GDM1 (cell line): Measurements from ENCODE around the gene CTU2.

Source experiments
- DNase-seq: peaks from one replicate; lab custom pipeline; 2025; lab: John Stamatoyannopoulos, UW

CTU2 gene

DNA sequence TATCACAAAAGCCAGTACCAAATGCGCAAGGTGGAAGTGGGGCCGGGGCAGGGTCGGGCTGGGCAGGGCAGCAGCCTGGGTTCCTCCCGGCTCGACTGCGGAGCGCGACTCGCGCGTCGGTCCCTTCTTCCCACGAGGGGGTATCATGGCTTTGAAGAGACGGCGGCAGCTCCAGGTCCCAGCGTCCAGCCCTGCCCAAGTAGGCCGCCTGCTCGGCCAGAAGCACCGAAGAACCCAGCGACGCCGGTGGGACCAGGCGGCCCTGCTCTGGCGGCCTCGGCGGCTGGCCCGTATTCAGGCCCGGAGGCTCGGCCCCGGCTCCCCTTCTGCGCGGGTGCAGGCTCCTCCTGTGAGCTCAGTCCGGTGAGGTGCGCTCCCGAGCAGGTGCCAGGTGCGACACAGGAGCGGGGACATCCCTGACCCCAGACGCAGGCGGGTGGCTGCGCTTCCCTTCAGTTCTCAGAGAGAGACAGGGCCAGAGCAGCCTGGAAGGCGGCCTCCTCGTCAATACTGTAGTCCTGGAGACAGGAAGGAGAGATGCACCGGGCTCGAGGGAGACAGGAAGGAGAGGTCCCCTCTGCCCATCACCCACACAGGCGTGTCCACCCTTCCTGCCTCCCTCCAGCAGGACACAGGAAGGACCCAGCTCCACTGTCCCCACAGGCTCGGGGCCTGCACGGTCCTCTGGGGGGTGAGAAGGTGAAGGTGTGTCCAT, 9.0 kb upstream of the CTU2 start:
- no peak for DNase-seq

DNA sequence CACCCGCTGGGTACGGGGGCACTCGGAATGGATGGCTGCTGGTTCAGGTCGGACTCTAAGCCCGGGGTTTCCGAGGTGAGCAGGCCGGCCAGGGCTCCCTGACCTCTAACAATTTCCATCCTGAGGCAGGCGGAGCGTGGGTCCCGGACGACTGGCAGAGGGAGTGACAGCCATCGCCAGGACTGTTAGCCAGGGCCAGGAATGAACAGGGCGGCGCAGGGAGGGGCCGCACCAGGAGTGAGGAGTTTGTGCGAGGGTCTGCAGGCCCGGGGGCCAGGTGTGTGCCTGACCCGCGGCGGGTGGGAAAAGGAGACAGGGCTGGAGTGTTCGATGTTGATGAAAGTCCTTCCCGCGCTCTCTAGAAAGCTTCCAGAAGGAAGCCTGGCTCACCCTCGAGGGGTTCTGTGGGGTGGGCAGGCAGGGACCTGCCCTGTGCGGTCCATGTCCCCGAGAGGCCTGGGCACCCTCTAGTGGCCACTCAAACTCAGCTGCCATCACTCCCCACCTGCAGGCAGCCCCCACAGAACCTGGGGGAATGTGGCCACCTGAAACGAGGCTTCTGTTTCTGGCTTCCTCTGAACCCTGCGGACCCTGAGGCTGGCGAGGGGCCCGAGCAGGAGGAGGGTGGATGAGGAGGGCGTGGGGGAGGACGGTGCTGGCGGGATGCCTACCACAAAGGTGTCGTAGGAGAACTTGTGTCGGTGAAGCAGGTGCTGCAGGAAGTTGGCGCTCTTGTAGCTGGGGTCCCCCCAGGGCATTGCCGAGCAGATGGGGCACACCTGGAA, 8.3 kb upstream of the CTU2 start:
- no peak for DNase-seq

DNA sequence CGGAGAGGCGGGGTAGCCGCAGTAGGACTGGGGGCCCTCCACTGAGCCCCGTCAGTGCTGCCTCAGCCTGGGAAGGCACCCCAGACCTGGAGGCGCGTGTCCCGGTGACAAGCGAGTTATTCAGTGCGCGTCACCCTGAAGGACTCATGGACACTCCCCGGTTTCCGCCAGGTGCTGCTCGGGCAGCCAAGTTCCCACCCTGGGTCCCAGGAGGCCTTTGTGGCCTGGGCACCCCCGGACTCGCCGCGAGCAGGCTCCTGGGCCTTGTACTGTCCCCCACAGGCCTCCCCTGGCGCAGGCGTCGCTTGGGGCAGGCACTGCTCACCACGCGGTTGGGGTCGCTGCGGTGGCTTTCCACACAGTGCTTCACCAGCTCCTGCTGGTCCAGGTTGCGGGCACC, 7.7 kb upstream of the CTU2 start:
- no peak for DNase-seq

DNA sequence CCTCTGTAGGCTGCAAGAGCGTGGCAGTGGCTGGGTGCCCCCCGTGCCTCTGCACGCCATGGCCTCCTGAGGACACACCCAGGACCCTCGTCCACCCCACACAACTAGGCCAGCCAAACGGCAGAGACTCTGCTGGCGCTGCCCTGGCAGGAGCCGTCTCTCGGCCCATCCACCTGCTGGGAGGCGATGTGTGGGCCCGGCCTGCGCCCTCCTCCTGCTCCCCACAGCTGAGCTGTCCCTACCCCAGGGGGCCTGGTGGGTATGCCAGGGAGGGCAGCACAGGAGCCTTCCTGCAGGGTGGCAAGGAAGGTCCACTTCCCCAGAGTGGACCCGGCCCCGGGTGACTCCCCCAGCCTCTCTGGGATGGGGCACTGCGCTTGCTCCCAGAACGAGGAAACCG, 7.1 kb upstream of the CTU2 start:
- DNase-seq, result no peak

DNA sequence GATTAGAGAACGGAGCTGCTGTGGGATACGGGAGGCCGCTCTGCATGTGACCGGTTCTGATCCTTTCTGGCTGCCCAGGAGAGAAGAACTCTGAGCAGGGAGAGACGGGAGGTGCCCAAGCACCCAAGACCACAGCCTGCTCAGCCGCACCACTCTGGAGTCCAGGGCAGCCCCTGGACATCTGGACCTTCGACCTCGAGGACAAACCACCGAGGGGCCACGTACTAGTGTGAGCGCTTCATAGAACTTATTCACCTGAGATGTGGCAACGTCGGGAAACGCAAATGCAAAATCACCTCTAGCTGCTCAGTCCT, 6.0 kb upstream of the CTU2 start:
- no peak for DNase-seq

DNA sequence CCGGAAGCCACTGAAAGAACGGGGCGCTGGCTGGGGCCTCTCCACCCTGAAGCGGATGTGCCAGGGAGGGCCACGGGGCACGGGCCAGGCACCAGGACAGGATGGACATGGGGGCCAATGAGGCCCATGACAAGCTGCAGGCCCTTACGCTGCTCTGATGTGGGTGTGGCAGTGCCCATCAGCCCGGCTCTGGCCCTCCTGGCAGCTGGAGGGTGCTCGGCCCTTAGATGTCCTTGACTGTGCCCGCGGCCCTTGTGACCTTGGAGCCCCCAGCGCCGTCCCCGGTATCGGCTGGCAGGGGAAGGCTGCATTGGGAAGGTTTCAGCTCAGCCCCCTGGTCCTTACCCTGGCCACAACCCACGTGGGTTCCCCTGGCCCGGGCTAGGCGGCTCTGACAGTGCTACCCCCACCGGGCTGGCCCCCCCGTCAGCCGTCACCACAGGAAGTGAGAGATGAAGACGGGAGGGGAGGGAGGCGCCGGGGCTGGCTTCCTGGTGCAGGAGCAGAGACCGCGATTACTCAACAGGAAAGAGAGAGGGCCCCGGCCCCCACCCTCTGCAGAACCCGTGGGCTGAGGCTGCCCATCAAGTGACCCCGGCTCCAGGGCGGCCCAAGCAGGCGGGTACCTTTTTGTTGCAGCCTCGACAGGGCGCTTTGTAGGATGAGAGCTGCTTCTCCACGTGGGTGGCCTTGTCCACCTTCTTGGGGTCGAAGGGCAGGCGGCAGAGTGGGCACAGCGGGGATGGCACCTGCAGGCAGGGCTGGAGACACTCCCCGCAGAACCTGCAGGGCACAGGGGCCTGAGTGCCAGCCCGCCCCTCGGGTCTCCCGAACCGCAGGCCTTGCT, 5.4 kb upstream of the CTU2 start:
- DNase-seq, result peak; percentile 96

DNA sequence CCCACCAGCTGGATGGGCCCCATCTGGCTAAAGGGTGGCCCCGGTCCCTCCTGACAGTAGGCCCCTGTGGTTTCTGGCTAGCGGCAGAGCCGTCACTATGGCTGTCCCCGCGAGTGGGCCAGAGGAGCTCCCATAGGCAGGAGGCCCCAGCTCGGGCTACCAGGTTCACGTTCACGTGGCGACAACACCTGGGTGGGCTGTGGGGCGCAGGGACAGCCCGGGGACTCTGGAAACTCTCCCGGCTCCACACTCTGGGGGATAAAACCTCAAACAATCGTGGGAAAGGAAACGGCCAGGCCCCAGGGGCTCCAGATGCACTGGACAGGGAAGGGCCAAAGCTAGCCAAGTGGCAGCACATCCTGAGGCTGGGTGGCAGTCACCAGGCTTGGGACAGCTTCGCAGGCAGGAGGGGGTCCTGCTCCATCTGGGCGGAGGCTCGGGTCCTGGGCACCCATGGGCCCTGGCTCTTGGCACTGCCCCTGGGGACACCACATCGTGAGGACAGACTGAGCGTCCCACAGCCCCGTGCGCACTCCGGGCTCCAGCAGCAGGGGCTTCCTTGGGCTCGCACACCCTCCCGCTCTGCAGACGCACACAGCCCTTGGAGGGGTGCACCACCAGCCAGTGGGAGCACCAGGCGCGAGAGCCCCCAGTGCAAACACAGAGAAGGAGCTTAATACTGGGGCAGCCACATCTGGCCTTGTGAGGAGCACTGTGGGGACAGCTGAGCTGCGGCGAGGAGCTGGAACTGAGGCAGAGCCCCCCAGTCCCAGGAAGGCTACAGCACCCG, 4.5 kb upstream of the CTU2 start:
- DNase-seq, result no peak

DNA sequence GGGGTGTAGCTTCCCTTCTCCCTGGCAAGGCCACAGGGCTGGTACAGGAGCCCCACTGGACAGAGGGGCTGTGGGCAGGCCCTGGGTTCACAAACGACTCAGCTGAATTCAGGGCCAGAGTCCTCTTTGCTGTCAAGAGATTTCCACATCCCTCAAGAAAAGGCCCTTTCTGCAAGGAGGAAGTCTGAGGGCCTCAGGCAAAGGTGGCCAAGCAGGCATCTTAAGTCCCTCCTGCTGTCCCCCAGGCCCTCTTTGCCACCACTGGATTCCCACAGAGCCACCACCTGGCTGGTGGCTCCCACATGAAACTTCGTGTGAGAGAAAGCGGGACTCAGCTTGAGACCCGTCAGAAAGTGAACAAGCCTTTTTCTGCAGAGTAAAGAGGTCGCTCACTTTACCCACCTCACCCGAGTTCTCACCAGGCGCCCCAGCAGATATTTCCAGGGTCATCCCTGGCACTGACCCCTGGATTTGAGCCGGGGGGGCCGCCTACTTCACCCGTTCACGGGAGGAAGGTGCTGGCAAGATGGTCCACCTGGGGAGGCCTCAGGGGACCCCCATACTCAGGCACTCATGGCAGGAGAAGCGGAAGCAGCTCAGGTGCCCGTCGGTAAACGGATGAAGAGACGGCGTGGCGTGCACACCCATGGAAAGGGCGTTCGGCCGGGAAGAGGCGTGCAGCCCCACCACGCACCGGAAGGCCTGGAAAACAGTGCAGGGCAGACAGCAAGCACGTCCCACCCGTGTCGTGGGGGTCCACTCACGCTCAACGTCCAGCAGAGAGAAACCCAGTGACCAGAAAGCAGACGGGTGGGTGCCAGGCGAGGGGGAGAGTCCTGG, 3.7 kb upstream of the CTU2 start:
- DNase-seq, result no peak

DNA sequence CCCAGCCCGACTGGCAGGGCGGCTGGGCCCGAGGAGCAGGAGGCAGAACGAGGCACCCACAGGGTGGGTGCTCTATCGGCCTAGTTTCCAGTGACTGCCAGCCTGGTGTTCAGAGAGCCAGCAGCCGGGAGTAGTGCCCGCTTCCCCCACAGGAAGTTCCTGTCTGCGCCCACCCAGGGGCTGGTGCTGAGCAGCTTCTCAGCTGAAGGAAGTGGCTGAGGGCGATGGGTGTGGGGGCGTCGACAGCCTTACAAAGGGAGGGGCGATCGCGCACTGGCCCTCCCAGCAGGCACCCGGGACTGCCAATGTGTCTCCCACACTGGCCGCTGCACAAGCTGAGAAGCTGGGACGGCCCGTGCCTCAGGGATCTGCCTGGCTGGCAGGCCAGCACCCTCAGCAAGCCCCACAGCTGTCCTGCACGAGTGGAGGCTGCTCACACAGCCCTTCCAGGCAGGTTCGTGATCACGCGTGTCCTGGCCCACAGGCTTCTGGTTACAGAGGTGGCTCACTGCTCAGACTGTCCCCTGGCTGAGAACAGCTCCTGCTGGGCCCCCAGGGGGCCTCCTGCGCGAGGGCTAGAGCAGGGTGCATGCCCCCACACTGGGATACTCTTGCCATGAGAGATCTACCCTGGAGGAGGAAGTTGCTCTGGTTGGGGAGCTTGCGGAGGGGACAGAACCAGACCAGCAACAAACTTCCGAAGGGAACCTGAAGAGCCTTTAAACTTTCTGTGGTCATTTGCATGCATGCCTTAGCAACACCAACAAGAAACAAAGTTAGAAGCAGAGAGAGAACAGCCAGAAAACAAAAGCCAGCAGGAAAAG, 2.6 kb upstream of the CTU2 start:
- DNase-seq, result peak; percentile 89

DNA sequence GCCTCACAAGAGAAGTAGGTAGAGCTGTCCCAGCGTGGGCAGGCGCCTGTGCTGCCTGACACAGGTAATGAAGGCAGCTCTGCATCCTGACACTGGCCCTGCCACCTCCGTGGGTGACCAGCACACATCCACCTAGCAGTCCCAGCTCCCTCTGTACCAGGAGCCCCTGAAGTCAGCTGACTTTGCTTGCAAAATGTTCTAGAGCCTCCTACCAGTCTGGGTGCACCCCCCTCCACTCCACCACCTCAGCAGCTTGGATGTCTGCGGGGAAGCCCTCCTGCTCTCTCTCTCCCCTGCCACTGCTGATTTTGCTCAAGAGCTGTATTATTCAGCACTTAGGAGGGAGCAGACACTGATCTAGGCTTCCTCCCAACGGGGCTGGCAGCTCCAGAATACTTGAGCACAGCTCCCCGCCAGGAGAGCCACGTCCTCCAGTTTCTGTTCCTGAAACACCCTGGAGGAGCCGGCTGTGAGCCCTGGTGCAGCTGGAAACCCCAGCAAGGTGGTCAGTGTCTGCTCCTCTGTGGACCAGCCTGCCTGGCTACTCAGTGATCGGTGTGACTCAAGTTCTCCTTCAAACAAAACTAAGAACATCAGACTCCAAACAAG, 1.1 kb upstream of the CTU2 start:
- DNase-seq, result no peak

DNA sequence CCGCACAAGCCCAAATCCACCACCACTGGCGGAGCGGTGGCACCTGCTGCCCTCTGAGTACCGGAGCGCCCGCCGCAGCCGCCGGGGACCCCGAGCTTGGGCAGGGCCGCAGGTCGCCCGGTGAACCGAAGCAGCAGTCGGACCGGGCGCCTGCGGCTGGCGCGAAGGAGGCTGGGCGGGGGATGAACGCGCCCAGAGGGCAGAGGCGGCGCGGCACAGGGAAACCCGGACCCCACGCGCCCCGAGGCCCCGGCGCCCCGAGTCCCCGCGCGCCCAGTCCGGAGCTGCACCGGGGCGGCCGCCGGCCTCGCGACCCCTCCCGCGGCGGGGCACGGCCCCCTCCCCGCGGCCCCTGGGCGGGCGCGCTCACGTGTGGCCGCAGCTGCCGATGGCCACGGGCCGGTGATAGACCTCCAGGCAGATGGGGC, 488 bp upstream of the CTU2 start:
- no peak for DNase-seq

DNA sequence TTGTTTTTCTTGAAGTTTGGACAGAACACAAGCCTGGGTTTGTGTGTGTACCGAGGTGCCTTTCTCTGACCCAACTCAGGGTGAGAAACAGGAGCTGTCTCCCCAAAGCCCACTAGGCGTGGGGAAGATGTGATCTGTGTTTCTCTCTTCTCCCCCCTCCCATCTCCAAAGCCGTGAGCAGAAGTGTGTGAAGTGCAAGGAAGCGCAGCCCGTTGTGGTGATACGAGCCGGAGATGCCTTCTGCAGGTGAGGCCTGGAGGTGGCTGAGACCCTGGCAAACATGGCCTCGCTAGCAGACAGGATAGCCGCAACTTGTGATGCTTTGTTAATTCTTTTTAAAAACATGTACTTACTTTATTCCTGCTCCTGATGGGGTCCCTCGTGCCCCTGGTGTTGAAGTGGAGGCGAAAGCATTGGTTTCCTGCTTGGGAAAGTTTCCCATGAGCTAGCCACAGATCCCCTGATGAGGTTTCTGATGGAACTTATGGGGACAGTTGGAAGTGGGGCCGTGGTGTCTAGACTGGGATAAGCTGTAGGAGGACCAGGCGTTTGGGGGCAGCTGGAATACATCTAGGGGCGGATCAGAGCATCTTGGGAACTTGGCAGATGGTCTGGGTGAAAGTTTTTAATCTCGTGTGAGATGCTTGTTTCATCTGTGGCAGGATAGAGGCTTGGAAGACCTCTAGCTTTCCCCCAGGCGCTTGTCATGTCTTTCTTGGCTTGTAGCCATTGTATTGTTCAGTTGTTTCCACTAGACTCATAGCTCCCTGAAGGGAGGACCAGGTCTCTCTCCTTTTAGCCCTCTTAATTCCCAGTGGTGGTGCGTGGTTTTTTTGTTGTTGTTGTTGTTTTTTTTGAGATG, 893 bp downstream of the CTU2 start:
- DNase-seq, result no peak

DNA sequence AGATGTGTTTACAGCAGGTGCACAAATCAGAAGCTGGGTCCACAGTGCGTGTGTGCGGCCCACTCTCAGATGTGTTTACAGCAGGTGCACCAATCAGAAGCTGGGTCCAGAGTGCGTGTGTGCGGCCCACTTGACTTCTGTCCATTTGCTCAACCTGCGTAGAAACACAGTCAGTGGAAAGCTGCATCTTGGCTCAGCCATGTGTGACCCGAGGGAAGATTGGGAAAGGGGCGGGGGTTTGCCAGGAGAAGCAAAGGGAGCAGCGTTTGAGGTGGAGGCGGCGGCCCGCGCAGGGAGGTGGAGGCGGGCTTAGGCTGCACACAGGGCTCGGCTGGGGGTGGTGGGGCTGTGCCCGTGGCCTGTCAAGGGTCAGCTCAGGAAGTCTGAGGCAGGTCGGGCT, 4.3 kb downstream of the CTU2 start:
- DNase-seq, result no peak

DNA sequence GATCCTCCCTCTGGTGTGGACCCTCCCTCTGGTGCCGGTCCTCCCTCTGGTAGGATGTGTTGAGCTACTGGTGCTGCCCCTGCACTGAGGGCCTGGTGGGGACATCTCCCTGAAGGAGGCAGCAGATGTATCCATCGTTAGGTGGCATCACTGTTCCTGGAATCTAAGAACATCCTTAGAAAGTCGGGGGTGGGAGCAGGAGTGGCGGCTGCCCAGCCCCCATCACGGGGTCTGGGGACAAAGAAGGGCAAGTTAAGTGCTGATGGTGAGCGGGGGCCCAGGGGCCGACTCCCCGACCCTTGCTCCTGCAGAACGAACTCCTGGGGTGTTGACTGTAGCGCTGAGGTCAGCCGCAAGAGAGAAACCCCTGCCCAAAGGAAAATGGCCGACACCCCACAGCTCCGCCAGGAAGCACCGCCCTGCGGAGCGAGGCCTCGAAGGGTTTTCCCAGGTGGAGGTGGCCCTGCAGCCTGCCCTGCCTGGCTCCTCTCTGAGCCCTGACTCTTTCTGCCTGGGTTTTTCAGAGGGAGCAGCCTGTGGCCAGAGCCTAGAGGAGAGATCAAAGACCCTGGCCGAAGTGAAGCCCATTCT, 5.5 kb downstream of the CTU2 start:
- DNase-seq, result no peak

DNA sequence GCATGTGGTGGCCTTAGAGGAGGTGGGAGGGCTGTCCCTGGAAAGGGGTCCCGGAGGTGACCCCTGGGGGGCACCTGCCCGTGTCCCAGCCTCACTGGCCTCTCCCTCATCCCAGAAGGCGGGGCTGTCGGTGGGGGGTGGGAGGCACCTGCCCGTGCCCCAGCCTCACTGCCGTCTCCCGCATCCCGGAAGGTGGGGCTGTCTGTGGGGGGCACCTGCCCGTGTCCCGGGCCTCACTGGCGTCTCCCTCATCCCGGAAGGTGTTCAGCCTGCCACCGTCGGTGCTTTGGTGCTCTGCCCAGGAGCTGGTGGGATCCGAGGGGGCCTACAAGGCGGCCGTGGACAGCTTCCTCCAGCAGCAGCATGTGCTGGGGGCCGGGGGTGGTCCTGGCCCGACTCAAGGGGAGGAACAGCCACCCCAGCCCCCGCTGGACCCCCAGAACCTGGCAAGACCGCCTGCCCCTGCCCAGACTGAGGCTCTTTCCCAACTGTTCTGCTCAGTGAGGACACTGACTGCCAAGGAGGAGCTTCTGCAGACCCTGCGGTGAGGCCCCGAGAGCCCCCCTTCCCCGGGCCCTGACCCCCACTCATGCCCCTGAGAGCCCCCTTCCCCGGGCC, 6.2 kb downstream of the CTU2 start:
- no peak for DNase-seq

DNA sequence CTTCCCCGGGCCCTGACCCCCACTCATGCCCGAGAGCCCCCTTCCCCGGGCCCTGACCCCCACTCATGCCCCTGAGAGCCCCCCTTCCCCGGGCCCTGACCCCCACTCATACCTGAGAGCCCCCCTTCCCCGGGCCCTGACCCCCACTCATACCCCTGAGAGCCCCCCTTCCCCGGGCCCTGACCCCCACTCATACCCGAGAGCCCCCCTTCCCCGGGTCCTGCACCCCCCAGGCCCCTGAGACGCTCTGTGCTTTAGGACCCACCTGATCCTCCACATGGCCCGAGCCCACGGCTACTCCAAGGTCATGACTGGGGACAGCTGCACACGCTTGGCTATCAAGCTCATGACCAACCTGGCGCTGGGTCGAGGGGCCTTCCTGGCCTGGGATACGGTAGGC, 6.8 kb downstream of the CTU2 start:
- no peak for DNase-seq

DNA sequence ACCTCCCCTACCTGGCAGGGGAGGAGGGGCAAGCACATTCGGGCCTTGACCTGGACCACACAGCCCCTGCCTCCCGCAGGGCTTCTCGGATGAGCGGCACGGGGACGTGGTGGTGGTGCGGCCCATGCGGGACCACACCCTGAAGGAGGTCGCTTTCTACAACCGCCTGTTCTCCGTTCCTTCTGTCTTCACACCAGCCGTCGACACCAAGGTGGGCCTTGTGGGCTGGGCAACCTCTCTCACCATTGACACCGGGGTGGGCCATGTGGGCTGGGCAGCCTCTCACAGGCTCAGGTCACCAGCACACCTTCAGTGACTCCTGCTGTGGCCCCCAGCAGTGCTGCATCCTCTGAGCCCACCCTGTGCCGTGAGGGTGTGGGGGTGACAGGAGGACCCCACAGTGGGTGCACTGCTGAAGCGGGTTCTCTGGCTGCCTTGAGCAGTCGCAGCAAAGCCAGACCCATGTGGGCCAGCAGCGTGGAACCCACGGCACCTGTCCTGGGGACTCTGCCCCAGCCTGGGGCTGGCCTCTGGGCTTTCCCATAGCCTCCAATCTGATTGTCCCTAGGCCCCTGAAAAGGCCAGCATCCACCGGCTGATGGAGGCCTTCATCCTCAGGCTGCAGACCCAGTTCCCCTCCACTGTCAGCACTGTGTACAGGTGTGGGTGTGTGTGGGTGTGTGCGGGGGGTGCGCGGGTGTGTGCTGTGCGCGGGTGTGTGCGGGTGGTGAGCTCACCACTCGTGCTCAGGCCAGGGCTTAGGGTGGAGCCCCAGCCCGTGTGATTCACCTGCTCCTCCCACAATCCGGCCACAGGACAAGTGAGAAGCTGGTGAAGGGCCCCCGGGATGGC, 7.5 kb downstream of the CTU2 start:
- no peak for DNase-seq
